Type B pancreatic cell (in vitro differentiated cells): ENCODE measurements around the gene TRIM36. TPM values are rescaled to one million over a fixed set of nuclear protein-coding genes. Genes with fewer than 3 reads are reported as not detected.

Source experiments
- DNase-seq: peaks from one replicate; pipeline ENCODE4 v3.0.0; 2021; ENCODE audit warnings: mixed read lengths; ENCODE audit not compliant: unreplicated experiment; ENCODE audit errors: extremely low spot score
- H3K27ac Mint-ChIP-seq: 2 replicates; pipeline ENCODE4 v1.8.0; 2021; ENCODE audit warnings: mild to moderate bottlenecking, mixed read lengths
- H3K27me3 Mint-ChIP-seq: 2 replicates; pipeline ENCODE4 v1.8.0; 2021; ENCODE audit warnings: mixed read lengths
- H3K36me3 Mint-ChIP-seq: 2 replicates; pipeline ENCODE4 v1.8.0; 2021; ENCODE audit warnings: mixed read lengths
- H3K4me1 Mint-ChIP-seq: one replicate; pipeline ENCODE4 v1.8.0; 2021; ENCODE audit warnings: mixed read lengths; ENCODE audit not compliant: unreplicated experiment
- H3K4me3 Mint-ChIP-seq: 2 replicates; pipeline ENCODE4 v1.8.0; 2021; ENCODE audit warnings: mild to moderate bottlenecking, mixed read lengths
- H3K9me3 Mint-ChIP-seq: 2 replicates; pipeline ENCODE4 v1.8.0; 2021; ENCODE audit warnings: mixed read lengths
- total RNA-seq: library from RNA; stranded (reverse); gene quantifications from 2 replicates; pipeline ENCODE4 v1.2.1, GENCODE V29; 2021; ENCODE audit warnings: low replicate concordance
- TF ChIP-seq, protein P1 (sequence below): fragments of 200-600 bp; sonication (generic); conservative IDR thresholded peaks from 2 replicates; pipeline ENCODE4 v1.5.0; 2021; ENCODE audit warnings: antibody characterized with exemption, mild to moderate bottlenecking

The TRIM36 gene
- total RNA-seq, 1 donor from 2014 or later = 14.1 TPM

DNA sequence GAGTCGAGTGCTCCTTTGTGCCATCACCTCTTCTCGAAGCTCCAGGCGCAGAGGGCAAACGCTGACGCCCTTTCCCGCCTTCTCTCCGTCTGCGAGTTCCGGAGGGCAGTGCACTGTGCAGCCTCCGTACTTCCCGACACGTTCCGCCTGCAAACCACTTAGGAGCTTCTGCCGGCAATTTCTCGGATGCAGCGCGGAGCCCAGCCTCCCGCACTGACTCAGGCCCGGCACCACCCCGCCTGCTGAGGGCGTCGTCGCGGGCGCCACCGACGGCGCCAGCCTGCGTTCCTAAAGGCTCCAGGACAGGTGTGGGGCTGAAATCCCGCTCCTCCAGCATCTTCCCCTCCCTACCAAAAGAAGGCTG lies 9.3 kb upstream of the TRIM36 start:
- Mint-ChIP-seq H3K27ac (no peak overlapping the region), H3K4me1 (no peaks in the 10 kb centered on the region), H3K36me3 (no peaks in the 10 kb centered on the region), H3K4me3 (peak overlapping the region; percentile 94), H3K27me3 (peaks cover 83% of the 10 kb centered on the region), H3K9me3 (no peaks in the 10 kb centered on the region)
- TF ChIP-seq, protein P1, sequence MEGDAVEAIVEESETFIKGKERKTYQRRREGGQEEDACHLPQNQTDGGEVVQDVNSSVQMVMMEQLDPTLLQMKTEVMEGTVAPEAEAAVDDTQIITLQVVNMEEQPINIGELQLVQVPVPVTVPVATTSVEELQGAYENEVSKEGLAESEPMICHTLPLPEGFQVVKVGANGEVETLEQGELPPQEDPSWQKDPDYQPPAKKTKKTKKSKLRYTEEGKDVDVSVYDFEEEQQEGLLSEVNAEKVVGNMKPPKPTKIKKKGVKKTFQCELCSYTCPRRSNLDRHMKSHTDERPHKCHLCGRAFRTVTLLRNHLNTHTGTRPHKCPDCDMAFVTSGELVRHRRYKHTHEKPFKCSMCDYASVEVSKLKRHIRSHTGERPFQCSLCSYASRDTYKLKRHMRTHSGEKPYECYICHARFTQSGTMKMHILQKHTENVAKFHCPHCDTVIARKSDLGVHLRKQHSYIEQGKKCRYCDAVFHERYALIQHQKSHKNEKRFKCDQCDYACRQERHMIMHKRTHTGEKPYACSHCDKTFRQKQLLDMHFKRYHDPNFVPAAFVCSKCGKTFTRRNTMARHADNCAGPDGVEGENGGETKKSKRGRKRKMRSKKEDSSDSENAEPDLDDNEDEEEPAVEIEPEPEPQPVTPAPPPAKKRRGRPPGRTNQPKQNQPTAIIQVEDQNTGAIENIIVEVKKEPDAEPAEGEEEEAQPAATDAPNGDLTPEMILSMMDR = no peak
- no peak for DNase-seq

DNA sequence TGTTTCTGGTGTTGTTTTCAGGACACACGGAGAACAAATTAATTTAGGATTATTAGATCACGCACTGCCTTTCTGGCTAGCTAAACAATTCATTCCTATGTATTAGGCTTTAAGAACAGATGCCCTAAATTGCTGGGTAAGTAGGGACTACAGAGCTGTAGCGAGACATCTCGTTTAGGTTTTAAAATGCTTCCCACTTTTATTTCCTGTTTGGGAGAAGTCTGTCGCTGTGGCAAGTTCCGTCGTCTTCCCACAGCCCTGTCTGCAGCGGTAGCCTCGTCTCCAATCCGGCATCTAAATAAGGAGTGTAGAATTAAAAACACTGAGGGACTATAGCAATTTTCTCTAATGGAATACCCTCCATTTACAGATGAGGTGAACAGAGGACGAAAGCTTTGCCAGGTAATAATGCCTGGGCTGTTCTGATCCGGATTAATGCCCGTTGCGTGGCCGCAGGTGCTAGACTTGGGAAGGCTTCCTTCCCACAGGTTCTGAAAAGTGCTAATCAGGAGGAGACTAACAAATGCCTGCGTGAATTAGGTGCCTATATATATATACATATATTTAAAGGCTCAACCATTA lies 1.3 kb upstream of the TRIM36 start:
- Mint-ChIP-seq H3K4me3 (peak overlapping the region; percentile 85), H3K27ac (peak overlapping the region; percentile 72), H3K36me3 (peaks cover 15% of the 10 kb centered on the region), H3K4me1 (no peaks in the 10 kb centered on the region), H3K27me3 (peaks cover 58% of the 10 kb centered on the region), H3K9me3 (peaks cover 6% of the 10 kb centered on the region)
- no peak for DNase-seq
- TF ChIP-seq, protein P1 = no peak

DNA sequence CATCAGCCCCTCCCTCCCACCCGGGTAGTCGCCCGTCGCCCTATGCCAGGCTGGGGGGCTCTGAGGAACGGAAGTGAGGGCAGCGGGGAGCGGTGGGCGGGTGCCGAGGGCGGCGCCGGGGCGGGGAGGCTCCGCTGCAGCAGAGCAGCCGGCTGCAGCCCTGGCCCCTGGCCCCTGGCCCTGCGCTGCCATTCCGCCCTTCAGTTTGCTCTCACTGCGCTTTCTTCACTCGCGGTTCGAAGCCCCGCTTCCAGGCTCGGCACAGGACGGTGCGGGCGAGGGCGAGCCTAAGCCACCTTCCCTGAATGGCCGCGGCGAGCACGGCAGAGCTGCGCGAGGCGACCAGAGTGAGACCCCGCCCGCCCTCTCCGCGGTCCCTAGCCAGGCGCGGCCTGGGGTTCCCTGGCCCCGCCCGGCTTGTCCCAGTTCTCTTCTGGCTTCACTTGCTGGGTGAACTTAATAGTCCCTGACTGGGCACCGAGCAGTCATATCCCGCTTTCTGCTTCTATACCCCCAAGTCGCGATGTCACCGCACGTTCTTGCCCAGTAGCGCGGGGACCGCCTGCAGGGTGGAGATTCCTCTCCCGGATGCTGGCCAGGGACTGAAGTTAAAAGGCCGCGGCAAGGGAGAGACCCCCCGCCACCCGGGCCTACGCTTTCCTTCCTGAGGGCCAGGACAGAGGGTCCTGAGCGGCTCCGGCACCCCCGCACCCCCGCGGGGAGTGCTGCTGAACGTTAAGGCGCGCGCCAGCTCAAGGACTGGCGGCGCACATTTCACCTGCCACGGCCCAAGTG lies 623 bp upstream of the TRIM36 start:
- H3K4me1 Mint-ChIP-seq = no peaks in the 10 kb centered on the region
- peak overlapping the region; percentile 72 for H3K27ac Mint-ChIP-seq
- no peak for DNase-seq
- peak overlapping the region; percentile 89 for H3K4me3 Mint-ChIP-seq
- peaks cover 6% of the 10 kb centered on the region for H3K9me3 Mint-ChIP-seq
- peaks cover 15% of the 10 kb centered on the region for H3K36me3 Mint-ChIP-seq
- peaks cover 57% of the 10 kb centered on the region for H3K27me3 Mint-ChIP-seq
- TF ChIP-seq, protein P1 = no peak

DNA sequence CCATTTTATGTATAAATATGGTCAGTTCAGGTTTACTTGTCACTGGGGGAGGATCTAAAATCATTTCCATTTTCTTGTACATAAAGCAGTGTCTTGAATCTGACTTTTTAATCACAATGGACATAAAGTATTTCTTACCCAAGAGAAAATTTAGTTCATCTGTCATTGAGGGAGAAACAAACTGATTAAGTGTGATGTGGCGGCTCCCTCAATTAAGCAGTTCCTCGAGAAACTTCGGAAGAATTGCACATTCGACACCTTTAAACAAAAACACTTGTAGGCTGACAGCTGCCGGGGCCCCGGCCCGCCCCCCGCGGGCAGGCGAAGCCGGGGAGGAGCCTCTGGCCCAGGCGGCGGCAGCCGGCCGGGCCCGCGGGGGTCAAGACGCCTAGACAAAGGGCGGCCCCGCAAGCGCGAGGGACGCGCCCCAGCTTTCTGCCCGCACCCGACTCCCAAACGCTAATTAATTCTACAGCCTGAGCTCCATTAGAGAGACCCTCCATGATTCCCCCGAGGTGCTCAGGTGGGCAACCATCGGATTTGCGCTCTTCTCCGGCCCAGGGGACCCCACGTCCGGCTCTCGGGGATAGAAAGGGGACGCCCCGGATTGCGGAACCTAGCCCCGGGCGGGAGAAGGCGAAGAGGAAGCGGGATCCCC lies 750 bp downstream of the TRIM36 start:
- peak overlapping the region; percentile 70 for H3K27ac Mint-ChIP-seq
- H3K9me3 Mint-ChIP-seq = peaks cover 6% of the 10 kb centered on the region
- TF ChIP-seq, protein P1 = no peak
- no peaks in the 10 kb centered on the region for H3K4me1 Mint-ChIP-seq
- peaks cover 48% of the 10 kb centered on the region for H3K27me3 Mint-ChIP-seq
- peak overlapping the region; percentile 89 for H3K4me3 Mint-ChIP-seq
- DNase-seq = no peak
- peaks cover 19% of the 10 kb centered on the region for H3K36me3 Mint-ChIP-seq

DNA sequence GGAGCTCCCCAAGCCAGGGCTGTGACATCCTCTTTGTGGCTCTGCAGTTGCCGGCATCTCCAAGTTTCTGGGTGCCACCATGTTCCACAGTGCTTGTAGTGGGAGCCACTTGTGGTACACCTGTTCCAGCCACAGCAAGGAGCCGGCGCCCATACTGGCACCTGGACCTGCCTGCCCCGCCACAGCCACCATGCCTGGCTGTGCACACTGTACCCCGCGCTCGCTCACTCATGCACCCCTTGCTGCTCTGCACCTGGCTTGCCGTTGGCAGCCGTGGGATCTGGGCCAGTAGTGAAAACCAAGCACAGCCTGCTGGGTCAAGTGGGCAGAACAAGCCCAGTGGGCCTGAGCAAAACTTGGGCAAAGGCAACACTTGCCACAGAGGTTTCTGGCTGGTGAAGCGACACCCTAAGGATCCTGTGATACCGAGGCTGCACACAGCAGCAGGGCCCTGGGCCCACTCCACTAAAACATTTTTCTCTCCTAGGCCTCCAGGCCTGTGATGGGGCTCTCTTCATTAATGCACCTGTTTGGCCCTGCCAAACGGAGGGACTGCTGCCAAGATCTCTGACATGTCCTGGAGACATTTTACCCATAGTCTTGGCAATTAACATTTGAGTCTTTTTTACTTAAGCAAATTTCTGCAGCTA lies 2.8 kb downstream of the TRIM36 start:
- no peak for DNase-seq
- H3K27me3 Mint-ChIP-seq = peaks cover 27% of the 10 kb centered on the region
- peaks cover 19% of the 10 kb centered on the region for H3K36me3 Mint-ChIP-seq

More for the DNA sequence above, 2.8 kb downstream of the TRIM36 start:
- peaks cover 6% of the 10 kb centered on the region for H3K9me3 Mint-ChIP-seq
- TF ChIP-seq, protein P1 = no peak
- H3K4me1 Mint-ChIP-seq = no peaks in the 10 kb centered on the region
- H3K4me3 Mint-ChIP-seq = no peak overlapping the region
- H3K27ac Mint-ChIP-seq = no peak overlapping the region
